GM18867 (cell line): Measurements from ENCODE around the gene IMMP2L.
"Not testable (repeated sequence)": the region's sequence is repeated elsewhere in the genome, so short reads cannot be mapped to it uniquely, and the experiment has no call there.

Source experiments
- ATAC-seq: cut with Tn5 transposase; IDR thresholded peaks from one replicate; pipeline ENCODE4 v1.9.1; 2021; ENCODE audit warnings: mild to moderate bottlenecking, moderate library complexity; ENCODE audit not compliant: unreplicated experiment

Gene IMMP2L

GRCh38 chr7:111473449-111474198, 88.7 kb downstream of the IMMP2L start:
- ATAC-seq: no peak

- no peak for ATAC-seq
Observed at GRCh38 chr7:111470998-111471397, 91.3 kb downstream of the IMMP2L start.

GRCh38 chr7:111469894-111470293, 92.4 kb downstream of the IMMP2L start:
- ATAC-seq: not testable (repeated sequence)

GRCh38 chr7:111465774-111466173, 96.5 kb downstream of the IMMP2L start:
- ATAC-seq: not testable (repeated sequence)

- no peak for ATAC-seq
Observed at GRCh38 chr7:111460695-111461094, 101.6 kb downstream of the IMMP2L start.

GRCh38 chr7:111459757-111460280, 102.5 kb downstream of the IMMP2L start:
- no peak for ATAC-seq

- ATAC-seq: no peak
Observed at GRCh38 chr7:111459065-111459756, 103.1 kb downstream of the IMMP2L start.

GRCh38 chr7:111450705-111451104, 111.6 kb downstream of the IMMP2L start:
- not testable (repeated sequence) for ATAC-seq

- ATAC-seq: not testable (repeated sequence)
Observed at GRCh38 chr7:111447502-111447901, 114.8 kb downstream of the IMMP2L start.

- no peak for ATAC-seq
Observed at GRCh38 chr7:111439977-111440376, 122.3 kb downstream of the IMMP2L start.

GRCh38 chr7:111438369-111439289, 123.7 kb downstream of the IMMP2L start:
- no peak for ATAC-seq

GRCh38 chr7:111437736-111438135, 124.6 kb downstream of the IMMP2L start:
- no peak for ATAC-seq

GRCh38 chr7:111436608-111437007, 125.7 kb downstream of the IMMP2L start:
- no peak for ATAC-seq

GRCh38 chr7:111433426-111433825, 128.9 kb downstream of the IMMP2L start:
- no peak for ATAC-seq

GRCh38 chr7:111429781-111430180, 132.5 kb downstream of the IMMP2L start:
- ATAC-seq: no peak

- ATAC-seq: no peak
Observed at GRCh38 chr7:111424768-111425167, 137.5 kb downstream of the IMMP2L start.

- ATAC-seq: no peak
Observed at GRCh38 chr7:111414374-111414773, 147.9 kb downstream of the IMMP2L start.

GRCh38 chr7:111413739-111414138, 148.6 kb downstream of the IMMP2L start:
- no peak for ATAC-seq

GRCh38 chr7:111410899-111411298, 151.4 kb downstream of the IMMP2L start:
- ATAC-seq: no peak

GRCh38 chr7:111409714-111410422, 152.4 kb downstream of the IMMP2L start:
- ATAC-seq: no peak
